Measurements from ENCODE around the gene GAGE12J.
"Not testable (repeated sequence)": the region's sequence is repeated elsewhere in the genome, so short reads cannot be mapped to it uniquely, and the experiment has no call there.

GAGE12J gene

GRCh38 chrX:49309401-49309981 is 12.3 kb upstream of the GAGE12J start:
- DNase-seq (ENCODE audit: low read depth in 1 of 2, low spot score in 1 of 2) = no peak

DNA sequence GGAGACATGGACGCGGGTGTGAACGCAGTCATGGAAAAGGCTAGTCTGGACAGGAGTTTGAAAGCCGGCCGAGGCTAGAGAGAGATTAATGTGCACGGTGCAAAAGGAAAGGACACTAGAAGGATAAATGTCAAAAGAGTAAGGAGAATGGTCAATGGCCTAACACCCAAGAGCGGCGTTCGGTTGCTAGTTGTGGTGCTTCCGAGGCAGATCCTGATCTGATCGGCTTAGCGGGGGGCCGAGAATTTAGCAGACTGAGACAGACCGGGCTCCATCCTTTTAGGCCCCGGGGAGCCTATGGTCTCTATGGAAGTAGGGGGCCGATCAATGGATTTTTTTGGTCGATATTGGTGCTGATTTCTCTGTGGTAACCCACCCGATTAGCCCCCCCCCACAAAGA is 11.5 kb upstream of the GAGE12J start:
- no peak for DNase-seq (ENCODE audit: low read depth in 1 of 2, low spot score in 1 of 2)

GRCh38 chrX:49312176-49312575 is 9.7 kb upstream of the GAGE12J start:
- no peak for DNase-seq (ENCODE audit: low read depth in 1 of 2, low spot score in 1 of 2)

- no peak for DNase-seq (ENCODE audit: low read depth in 1 of 2, low spot score in 1 of 2)
Observed at GRCh38 chrX:49316085-49316484, 5.8 kb upstream of the GAGE12J start.

DNA sequence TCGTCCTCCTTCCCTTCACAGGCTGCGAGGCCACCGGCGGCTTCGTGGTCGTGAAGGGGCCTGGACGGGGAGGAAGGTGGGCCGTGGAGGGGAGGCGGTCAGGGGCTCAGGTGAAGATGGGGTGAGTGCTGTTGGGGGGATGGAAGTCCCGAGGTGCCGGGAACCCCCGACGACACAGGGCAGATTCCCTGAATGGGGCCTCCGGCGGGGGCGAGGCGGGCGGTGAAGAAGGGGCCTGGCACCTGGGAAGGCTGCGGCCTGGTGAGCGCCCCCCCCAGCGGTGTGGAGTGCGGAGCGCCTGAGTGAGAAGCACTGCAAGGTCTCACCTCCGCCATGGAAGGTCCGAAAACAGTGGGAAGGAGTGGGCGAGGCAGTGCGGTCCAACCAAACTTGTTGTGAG is 429 bp downstream of the GAGE12J start:
- DNase-seq (ENCODE audit: low read depth in 1 of 2, low spot score in 1 of 2) = not testable (repeated sequence)

DNA sequence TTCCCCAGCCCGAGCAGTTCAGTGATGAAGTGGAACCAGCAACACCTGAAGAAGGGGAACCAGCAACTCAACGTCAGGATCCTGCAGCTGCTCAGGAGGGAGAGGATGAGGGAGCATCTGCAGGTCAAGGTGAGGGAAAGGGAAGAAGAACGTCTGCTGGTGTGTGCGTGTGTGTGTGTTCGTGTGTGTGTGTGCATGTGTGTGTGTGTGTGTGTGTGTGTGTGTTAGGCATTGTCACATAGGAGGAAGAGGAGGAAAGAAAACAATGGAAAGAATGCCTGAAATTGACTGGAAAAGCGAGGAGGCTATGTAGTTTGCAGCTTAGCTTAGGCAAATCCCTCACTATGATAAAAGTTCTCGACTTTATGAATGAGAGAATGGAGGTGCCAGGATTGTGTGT is 1.9 kb downstream of the GAGE12J start:
- not testable (repeated sequence) for DNase-seq (ENCODE audit: low read depth in 1 of 2, low spot score in 1 of 2)

DNA sequence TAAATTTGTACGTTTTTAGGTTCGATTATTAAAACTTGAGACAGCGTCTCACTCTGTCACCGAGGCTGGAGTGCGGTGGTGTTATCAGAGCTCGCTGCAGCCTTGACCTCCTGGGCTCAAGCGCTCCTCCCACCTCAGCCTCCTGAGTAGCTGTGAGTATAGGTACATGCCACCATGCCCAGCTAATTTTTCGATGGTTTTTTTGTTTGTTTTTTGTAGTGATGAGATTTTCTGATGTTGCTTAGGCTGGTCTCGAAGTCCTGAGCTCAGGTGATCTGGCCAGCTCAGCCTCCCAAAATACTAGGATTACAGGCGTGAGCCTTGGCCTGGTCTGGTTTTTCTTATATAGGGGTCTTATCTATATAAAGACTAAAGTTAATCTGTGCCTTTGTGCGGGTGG is 8.6 kb downstream of the GAGE12J start:
- DNase-seq (ENCODE audit: low read depth in 1 of 2, low spot score in 1 of 2) = not testable (repeated sequence)

- not testable (repeated sequence) for DNase-seq (ENCODE audit: low read depth in 1 of 2, low spot score in 1 of 2)
Observed at GRCh38 chrX:49331282-49331681, 9.4 kb downstream of the GAGE12J start, which contains the start of gene GAGE13. TSS of gene GAGE13 (plus strand) at chrX:49331582. CDS start at chrX:49332738, 1,156 bp downstream.

DNA sequence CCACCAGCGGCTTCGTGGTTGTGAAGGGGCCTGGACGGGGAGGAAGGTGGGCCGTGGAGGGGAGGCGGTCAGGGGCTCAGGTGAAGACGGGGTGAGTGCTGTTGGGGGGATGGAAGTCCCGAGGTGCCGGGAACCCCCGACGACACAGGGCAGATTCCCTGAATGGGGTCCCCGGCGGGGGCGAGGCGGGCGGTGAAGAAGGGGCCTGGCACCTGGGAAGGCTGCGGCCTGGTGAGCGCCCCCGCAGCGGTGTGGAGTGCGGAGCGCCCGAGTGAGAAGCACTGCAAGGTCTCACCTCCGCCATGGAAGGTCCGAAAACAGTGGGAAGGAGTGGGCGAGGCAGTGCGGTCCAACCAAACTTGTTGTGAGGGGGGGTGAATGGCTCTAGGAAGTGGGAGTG is 10.0 kb downstream of the GAGE12J start:
- peak in 1 of 2 donors; percentile 30 for DNase-seq (ENCODE audit: low read depth in 1 of 2, low spot score in 1 of 2)

DNA sequence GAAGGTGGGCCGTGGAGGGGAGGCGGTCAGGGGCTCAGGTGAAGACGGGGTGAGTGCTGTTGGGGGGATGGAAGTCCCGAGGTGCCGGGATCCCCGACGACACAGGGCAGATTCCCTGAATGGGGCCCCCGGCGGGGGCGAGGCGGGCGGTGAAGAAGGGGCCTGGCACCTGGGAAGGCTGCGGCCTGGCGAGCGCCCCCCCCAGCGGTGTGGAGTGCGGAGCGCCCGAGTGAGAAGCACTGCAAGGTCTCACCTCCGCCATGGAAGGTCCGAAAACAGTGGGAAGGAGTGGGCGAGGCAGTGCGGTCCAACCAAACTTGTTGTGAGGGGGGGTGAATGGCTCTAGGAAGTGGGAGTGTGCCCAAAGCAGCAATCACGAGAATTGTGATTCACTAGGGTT is 19.6 kb downstream of the GAGE12J start:
- DNase-seq (ENCODE audit: low read depth in 1 of 2, low spot score in 1 of 2) = not testable (repeated sequence)

DNA sequence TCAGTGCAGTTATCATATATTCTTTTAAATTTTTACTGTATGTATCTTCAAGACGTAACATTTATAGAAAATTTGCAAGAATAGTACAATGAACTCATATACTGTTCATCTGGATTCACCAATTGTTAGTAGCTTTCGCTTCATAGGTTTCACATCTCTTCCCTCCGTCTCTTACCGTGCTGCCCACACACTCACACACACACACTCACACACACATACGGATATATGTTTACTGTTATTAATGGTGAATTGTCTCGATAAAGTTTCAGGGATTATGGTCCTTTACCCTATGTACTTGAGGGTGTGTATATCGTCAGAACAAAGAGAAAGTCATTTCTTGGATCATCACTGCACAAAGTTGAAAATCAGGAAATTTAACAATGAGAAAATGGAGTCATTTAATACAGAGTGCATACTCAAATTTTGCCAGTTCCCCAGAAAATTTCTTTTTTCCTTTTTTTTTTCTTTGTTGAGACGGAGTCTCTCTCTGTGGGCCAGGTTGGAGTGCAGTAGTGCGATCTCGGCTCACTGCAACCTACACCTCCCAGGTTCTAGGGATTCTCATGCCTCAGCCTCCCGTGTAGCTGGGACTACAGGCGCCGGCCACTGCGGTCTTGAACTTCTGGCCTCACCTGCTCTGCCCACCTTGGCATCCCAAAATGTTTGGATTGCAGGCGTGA is 22.8 kb downstream of the GAGE12J start:
- not testable (repeated sequence) for DNase-seq (ENCODE audit: low read depth in 1 of 2, low spot score in 1 of 2)

DNA sequence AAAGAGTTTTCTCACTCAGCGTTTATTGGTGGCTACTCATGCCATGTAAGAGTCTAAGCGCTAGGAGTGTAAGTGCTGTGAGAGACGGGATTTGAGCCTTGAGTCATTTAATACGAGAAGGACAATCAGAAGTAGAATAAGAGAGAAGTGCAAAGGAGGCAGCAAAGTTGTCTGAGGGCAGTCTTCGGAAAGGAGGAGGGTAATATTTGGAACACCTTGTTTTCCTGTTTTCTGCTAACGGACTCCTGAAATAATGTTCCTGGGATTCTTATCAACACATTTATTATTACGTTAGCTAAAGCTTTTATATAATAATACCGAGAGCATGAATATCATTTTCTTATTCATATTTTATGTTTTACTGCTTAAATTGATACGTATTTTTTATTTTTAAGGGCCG is 23.6 kb downstream of the GAGE12J start:
- not testable (repeated sequence) for DNase-seq (ENCODE audit: low read depth in 1 of 2, low spot score in 1 of 2)

DNA sequence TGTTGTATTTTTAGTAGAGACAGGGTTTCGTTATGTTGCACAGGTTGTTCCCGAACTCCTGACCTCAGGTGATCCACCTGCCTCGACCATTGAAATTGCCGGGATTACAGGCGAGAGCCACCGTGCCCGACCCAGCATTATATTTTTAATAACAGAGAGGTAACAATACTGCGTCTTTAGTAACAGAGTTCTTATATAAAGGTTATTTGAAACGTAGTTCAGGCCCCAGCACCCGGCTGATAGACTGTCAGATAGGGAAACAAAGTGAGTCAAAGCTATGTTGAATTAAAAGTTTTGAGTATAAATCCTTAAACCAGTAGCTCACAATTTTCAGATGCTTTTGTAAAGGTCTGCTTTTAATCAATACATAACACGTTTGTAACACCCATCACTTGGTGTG is 24.3 kb downstream of the GAGE12J start:
- not testable (repeated sequence) for DNase-seq (ENCODE audit: low read depth in 1 of 2, low spot score in 1 of 2)
